ENCODE data around the gene FCER1G.

DNA sequence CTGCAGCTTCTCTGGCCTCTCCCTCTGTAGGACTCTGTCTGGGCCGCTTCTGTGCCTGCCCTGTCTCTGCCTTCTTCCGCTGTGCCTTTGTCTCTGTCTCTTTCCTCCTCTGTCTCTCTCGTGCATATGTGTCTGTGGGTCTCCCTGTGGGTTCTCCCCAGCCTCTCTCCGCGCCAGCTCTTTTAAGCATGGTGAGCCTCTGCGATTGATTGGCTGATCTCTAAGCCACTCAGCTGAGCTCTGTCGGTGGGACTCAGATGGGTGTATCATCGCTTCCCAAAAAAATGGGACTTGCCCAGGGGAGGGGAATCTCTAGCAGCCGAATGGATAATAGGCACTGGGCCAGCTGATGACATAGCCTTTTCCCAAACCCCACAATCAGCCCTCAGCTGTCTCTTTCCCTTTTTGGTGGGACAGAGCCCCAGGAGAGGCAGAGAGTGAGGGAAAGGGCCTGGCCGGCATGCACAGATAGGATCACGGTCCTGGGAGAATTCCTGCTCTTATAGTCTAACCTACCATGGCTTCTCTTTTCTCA is 16.1 kb upstream of the FCER1G start, which contains the start of gene ADAMTS4:
- TF ChIP-seq, protein P1, sequence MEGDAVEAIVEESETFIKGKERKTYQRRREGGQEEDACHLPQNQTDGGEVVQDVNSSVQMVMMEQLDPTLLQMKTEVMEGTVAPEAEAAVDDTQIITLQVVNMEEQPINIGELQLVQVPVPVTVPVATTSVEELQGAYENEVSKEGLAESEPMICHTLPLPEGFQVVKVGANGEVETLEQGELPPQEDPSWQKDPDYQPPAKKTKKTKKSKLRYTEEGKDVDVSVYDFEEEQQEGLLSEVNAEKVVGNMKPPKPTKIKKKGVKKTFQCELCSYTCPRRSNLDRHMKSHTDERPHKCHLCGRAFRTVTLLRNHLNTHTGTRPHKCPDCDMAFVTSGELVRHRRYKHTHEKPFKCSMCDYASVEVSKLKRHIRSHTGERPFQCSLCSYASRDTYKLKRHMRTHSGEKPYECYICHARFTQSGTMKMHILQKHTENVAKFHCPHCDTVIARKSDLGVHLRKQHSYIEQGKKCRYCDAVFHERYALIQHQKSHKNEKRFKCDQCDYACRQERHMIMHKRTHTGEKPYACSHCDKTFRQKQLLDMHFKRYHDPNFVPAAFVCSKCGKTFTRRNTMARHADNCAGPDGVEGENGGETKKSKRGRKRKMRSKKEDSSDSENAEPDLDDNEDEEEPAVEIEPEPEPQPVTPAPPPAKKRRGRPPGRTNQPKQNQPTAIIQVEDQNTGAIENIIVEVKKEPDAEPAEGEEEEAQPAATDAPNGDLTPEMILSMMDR (IDR thresholded peaks at IDR 0.05), result no peak
- TF ChIP-seq POLR2A (IDR thresholded peaks at IDR 0.05), result peak in 2 of 4 donors; percentile 46 to 71

Data from esophagus squamous epithelium (tissue), 4 donors.